Activated naive CD4-positive, alpha-beta T cell treated with anti-CD3 and anti-CD28 coated beads, Interleukin-2, amount 50 U/mL, for 24 hours (primary cell): Measurements from ENCODE around the gene PDE6A.

Experiments used
- H3K27ac Mint-ChIP-seq: one replicate; pipeline ENCODE4 v1.8.0; 2021; ENCODE audit warnings: mild to moderate bottlenecking, mixed read lengths
- H3K27me3 Mint-ChIP-seq: one replicate; pipeline ENCODE4 v1.8.0; 2021; ENCODE audit warnings: mixed read lengths
- H3K36me3 Mint-ChIP-seq: one replicate; pipeline ENCODE4 v1.8.0; 2021; ENCODE audit warnings: mixed read lengths
- H3K4me1 Mint-ChIP-seq: one replicate; pipeline ENCODE4 v1.8.0; 2021; ENCODE audit warnings: mixed read lengths
- H3K4me3 Mint-ChIP-seq: one replicate; pipeline ENCODE4 v1.8.0; 2021; ENCODE audit warnings: mild to moderate bottlenecking, mixed read lengths
- H3K9me3 Mint-ChIP-seq: one replicate; pipeline ENCODE4 v1.8.0; 2021; ENCODE audit warnings: mixed read lengths

Gene PDE6A

DNA sequence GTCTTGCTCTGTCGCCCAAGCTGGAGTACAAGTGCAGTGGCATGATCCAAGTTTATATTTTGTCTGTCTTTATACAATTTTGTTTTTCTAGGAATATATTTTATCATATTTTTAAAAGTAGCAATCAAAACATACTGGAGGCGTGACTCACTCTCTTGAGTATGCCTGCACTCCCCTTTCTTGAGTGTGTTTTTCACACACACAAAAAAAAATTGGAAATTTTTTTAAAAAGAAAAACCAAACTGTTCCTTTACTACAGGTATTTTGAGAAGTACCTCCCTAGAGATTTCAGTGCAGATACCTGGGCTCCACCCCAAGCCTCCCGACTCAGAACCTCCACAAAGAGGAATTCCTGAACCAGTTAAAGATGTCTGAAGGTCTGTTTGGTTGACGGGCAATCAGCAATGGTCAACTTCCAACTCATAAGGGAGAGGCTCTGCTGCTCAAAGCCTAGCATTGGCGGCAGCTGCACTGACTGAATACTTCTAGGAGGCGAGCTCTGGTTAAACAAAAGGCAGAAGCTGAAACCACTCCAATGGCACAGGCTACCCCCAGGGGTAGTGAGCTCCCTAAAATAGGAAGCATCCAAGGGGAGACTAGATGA lies 27.4 kb downstream of the PDE6A start:
- H3K9me3 Mint-ChIP-seq, result no peaks in the 10 kb centered on the region
- no peaks in the 10 kb centered on the region for H3K36me3 Mint-ChIP-seq
- H3K27me3 Mint-ChIP-seq, result peaks cover 4% of the 10 kb centered on the region
- no peak overlapping the region for H3K4me3 Mint-ChIP-seq
- H3K4me1 Mint-ChIP-seq, result no peaks in the 10 kb centered on the region
- H3K27ac Mint-ChIP-seq, result no peak overlapping the region

- Mint-ChIP-seq H3K36me3 (no peaks in the 10 kb centered on the region), H3K27ac (no peak overlapping the region), H3K4me3 (no peak overlapping the region), H3K27me3 (peaks cover 4% of the 10 kb centered on the region), H3K4me1 (no peaks in the 10 kb centered on the region), H3K9me3 (no peaks in the 10 kb centered on the region)
Measured at GRCh38 chr5:149916334-149917072, 28.1 kb downstream of the PDE6A start.

GRCh38 chr5:149915392-149916260 lies 29.0 kb downstream of the PDE6A start:
- H3K27me3 Mint-ChIP-seq, result peaks cover 5% of the 10 kb centered on the region
- H3K9me3 Mint-ChIP-seq, result no peaks in the 10 kb centered on the region
- no peaks in the 10 kb centered on the region for H3K36me3 Mint-ChIP-seq
- H3K4me3 Mint-ChIP-seq, result no peak overlapping the region
- H3K4me1 Mint-ChIP-seq, result no peaks in the 10 kb centered on the region
- H3K27ac Mint-ChIP-seq, result no peak overlapping the region

DNA sequence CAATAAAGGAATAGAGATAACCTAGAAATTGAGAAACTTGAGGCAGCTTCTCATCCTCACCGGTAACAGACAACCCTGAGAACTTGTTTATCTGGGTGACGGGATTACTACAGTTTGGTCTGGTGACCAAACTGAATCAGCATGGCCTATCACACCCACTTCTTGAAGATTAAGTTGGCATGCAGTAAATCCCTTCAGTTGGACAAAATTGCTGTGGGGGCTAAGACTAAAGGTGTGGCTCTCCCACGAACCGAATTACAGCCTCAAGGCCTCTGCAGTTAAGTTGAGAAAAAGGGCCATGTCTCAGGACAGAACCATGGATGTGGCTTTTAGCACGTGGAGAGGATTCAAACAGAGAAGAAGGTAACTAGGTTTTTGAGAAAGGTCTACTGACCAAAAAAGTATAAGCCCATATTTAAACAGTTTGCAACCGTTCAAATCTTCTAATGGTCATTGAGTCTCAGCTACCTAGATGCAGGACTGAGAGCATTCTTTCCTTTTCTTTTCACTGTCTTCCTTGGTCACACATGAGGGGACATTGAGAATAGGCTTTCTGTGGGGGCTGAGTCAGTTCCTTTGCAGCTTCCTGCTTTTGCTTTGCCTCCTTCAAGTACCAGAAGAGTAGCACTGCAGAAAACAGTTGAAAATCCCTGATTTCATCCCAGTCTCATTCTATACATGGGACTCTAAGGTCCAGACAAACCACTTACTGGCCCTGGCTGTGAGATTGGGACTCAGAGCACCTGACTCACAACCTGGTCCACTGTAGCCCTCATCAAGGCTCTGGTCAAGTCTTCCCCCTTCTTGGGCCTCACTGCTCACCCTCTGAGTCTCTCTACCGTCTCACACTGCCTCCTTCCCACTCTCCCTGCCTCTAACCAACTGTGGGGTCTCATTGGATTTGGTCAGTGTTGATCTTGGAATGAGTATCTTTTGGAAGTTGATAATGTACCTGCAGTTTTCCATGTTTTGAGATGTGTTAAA lies 30.9 kb downstream of the PDE6A start:
- H3K36me3 Mint-ChIP-seq, result no peaks in the 10 kb centered on the region
- H3K27me3 Mint-ChIP-seq, result peaks cover 5% of the 10 kb centered on the region
- no peaks in the 10 kb centered on the region for H3K4me1 Mint-ChIP-seq
- H3K9me3 Mint-ChIP-seq, result no peaks in the 10 kb centered on the region
- H3K27ac Mint-ChIP-seq, result no peak overlapping the region
- H3K4me3 Mint-ChIP-seq, result no peak overlapping the region

GRCh38 chr5:149912226-149912871 lies 32.2 kb downstream of the PDE6A start:
- H3K4me3 Mint-ChIP-seq, result no peak overlapping the region
- H3K27me3 Mint-ChIP-seq, result peaks cover 4% of the 10 kb centered on the region
- no peak overlapping the region for H3K27ac Mint-ChIP-seq
- H3K9me3 Mint-ChIP-seq, result no peaks in the 10 kb centered on the region
- no peaks in the 10 kb centered on the region for H3K4me1 Mint-ChIP-seq
- H3K36me3 Mint-ChIP-seq, result no peaks in the 10 kb centered on the region

- H3K36me3 Mint-ChIP-seq, result no peaks in the 10 kb centered on the region
- no peaks in the 10 kb centered on the region for H3K4me1 Mint-ChIP-seq
- no peak overlapping the region for H3K4me3 Mint-ChIP-seq
- peaks cover 5% of the 10 kb centered on the region for H3K27me3 Mint-ChIP-seq
- H3K27ac Mint-ChIP-seq, result no peak overlapping the region
- no peaks in the 10 kb centered on the region for H3K9me3 Mint-ChIP-seq
Measured at GRCh38 chr5:149911031-149911430, 33.6 kb downstream of the PDE6A start.

GRCh38 chr5:149907828-149908227 lies 36.8 kb downstream of the PDE6A start:
- Mint-ChIP-seq H3K36me3 (no peaks in the 10 kb centered on the region), H3K4me3 (no peak overlapping the region), H3K9me3 (no peaks in the 10 kb centered on the region), H3K4me1 (no peaks in the 10 kb centered on the region), H3K27ac (no peak overlapping the region), H3K27me3 (peaks cover 5% of the 10 kb centered on the region)

GRCh38 chr5:149904977-149905376 lies 39.6 kb downstream of the PDE6A start:
- no peaks in the 10 kb centered on the region for H3K4me1 Mint-ChIP-seq
- no peaks in the 10 kb centered on the region for H3K36me3 Mint-ChIP-seq
- no peaks in the 10 kb centered on the region for H3K9me3 Mint-ChIP-seq
- no peak overlapping the region for H3K27ac Mint-ChIP-seq
- no peak overlapping the region for H3K4me3 Mint-ChIP-seq
- peaks cover 2% of the 10 kb centered on the region for H3K27me3 Mint-ChIP-seq

DNA sequence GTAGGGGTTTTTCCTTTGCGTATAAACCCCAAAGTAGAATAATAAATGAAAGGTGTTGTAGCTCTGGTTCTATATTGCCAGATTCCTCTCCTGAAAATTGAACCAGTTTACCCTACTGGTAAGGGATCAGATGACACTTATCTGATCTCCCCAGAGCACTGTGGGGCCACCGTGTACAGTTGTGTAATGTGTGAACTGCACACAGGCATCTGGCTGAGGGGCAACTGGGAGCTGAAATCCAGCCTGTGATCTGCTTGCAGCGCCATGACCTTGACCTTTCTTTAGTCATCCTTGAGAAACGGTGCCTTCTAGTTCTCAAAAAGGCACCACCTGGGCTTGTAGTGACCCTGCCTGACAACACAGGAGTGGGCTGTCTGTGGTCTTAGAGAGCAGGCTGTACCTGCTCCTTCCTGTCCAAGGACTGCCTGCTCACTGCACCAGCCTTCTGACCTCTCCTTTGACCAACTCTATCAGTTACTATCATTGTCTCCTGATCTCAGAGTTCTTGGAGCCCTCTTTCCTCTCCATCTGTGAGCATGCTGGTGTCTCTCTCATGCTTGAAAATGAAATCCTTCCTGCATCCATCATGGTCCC lies 40.2 kb downstream of the PDE6A start:
- H3K4me1 Mint-ChIP-seq, result no peaks in the 10 kb centered on the region
- H3K27ac Mint-ChIP-seq, result no peak overlapping the region
- H3K4me3 Mint-ChIP-seq, result no peak overlapping the region
- peaks cover 2% of the 10 kb centered on the region for H3K27me3 Mint-ChIP-seq
- no peaks in the 10 kb centered on the region for H3K9me3 Mint-ChIP-seq
- no peaks in the 10 kb centered on the region for H3K36me3 Mint-ChIP-seq

DNA sequence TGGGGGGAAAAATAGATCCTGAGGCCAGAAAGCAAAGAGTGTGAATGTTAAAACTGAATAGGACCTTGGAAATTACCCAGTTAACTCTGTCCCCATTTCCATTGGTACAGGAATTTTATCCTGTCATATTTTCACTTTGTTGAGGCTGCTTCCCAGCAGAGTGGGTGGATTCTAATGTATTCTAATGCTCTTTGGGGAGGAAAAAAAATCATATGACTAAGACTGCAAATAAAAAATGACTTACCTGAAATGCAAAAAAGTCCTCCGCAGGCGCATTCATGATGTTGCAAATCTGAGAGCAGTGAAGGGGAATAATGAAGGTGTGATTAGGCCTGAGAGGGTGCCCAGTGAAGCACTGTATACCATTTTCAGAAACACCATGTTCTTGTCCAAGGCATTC lies 41.2 kb downstream of the PDE6A start:
- no peak overlapping the region for H3K27ac Mint-ChIP-seq
- H3K27me3 Mint-ChIP-seq, result peaks cover 2% of the 10 kb centered on the region
- H3K36me3 Mint-ChIP-seq, result no peaks in the 10 kb centered on the region
- H3K4me3 Mint-ChIP-seq, result no peak overlapping the region
- no peaks in the 10 kb centered on the region for H3K9me3 Mint-ChIP-seq
- H3K4me1 Mint-ChIP-seq, result no peaks in the 10 kb centered on the region

- Mint-ChIP-seq H3K4me3 (no peak overlapping the region), H3K27ac (no peak overlapping the region), H3K36me3 (no peaks in the 10 kb centered on the region), H3K4me1 (no peaks in the 10 kb centered on the region), H3K9me3 (no peaks in the 10 kb centered on the region), H3K27me3 (peaks cover 1% of the 10 kb centered on the region)
Measured at GRCh38 chr5:149902177-149902576, 42.4 kb downstream of the PDE6A start.

- no peaks in the 10 kb centered on the region for H3K9me3 Mint-ChIP-seq
- no peaks in the 10 kb centered on the region for H3K4me1 Mint-ChIP-seq
- no peak overlapping the region for H3K4me3 Mint-ChIP-seq
- no peak overlapping the region for H3K27ac Mint-ChIP-seq
- no peaks in the 10 kb centered on the region for H3K36me3 Mint-ChIP-seq
- H3K27me3 Mint-ChIP-seq, result no peaks in the 10 kb centered on the region
Measured at GRCh38 chr5:149901511-149901910, 43.1 kb downstream of the PDE6A start.

DNA sequence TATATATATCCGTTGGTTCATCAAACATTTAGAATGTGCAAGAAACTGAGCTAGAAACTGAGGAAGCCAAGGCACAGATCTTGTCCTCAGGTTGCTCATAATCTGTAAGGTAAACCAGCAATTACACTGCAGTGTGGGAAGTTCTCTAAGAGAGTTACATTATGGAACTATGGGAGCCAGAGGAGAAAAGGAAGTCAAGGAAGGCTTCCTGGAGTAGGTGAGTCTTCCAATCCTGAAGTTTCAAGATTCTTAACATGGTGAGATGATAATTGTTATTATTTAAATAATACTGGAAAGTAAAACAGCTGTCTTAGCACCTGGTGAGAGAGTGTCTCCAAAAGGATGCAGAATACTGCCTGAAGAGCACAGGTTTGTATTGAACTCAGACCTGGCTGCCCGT lies 44.2 kb downstream of the PDE6A start:
- no peaks in the 10 kb centered on the region for H3K36me3 Mint-ChIP-seq
- H3K4me3 Mint-ChIP-seq, result no peak overlapping the region
- no peaks in the 10 kb centered on the region for H3K9me3 Mint-ChIP-seq
- H3K27me3 Mint-ChIP-seq, result peaks cover 1% of the 10 kb centered on the region
- H3K27ac Mint-ChIP-seq, result no peak overlapping the region
- H3K4me1 Mint-ChIP-seq, result no peaks in the 10 kb centered on the region

DNA sequence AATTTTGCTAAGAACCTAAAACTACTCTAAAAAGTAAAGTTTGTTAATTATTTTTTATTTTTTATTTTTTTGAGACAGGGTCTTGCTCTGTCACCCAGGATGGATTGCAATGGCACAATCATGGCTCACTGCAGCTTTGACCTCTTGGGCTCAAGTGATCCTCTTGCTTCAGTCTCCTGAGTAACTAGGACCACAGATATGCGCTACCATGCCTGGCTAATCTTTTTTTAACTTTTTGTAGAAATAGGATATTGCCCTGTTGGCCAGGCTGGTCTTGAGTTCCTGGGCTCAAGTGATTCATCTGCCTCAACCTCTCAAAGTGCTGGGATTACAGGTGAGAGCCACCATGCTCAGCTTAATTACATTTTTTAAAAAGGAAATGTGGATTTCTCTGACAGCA lies 45.8 kb downstream of the PDE6A start:
- peaks cover 1% of the 10 kb centered on the region for H3K27me3 Mint-ChIP-seq
- H3K27ac Mint-ChIP-seq, result no peak overlapping the region
- H3K4me1 Mint-ChIP-seq, result no peaks in the 10 kb centered on the region
- no peaks in the 10 kb centered on the region for H3K9me3 Mint-ChIP-seq
- no peak overlapping the region for H3K4me3 Mint-ChIP-seq
- H3K36me3 Mint-ChIP-seq, result no peaks in the 10 kb centered on the region
